GM04504 (cell line): Measurements from ENCODE around the gene DNMT3B.

Experiments used
- DNase-seq: peaks from one replicate; pipeline ENCODE4 v3.0.0-alpha.2; 2012; ENCODE audit warnings: low read depth

Gene DNMT3B

DNA sequence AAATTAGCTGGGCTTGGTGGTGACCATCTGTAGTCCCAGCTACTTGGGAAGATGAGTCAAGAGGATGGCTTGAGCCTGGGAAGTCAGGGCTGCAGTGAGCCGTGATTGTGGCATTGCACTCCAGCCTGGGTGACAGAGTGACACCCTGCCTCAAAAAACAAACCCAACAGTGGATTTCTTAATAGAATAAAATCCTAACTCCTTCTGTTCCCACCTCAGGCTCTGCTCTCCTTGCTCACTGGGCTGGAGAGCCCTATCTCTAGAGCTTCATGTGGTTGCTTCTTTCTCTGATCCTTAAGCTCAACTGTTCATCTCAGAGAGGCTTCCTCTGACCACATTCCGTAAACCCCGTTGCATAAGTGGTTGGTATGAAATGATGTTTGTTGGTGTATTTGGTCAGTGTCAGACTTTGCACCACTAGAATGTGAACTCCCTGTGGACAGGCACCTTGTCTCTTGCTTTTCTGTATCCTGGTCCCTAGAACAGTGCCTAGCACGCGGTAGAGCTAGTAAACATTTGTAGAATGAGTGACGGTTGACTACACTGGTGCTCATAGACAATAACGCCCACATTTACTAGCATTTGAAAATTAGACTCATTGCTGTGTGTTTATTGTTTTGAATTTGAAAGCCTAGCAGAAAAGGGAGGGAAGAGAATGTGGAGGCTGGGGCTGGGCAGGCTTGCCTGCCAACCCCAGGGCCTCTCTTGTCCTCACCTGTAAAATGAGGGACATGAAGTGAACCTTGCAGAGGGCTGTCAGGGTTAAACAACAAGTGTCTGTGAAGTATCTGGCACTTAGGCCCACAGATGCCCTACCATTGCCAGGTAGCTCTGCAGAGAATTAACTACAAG lies 61.8 kb downstream of the DNMT3B start:
- DNase-seq: no peak

DNA sequence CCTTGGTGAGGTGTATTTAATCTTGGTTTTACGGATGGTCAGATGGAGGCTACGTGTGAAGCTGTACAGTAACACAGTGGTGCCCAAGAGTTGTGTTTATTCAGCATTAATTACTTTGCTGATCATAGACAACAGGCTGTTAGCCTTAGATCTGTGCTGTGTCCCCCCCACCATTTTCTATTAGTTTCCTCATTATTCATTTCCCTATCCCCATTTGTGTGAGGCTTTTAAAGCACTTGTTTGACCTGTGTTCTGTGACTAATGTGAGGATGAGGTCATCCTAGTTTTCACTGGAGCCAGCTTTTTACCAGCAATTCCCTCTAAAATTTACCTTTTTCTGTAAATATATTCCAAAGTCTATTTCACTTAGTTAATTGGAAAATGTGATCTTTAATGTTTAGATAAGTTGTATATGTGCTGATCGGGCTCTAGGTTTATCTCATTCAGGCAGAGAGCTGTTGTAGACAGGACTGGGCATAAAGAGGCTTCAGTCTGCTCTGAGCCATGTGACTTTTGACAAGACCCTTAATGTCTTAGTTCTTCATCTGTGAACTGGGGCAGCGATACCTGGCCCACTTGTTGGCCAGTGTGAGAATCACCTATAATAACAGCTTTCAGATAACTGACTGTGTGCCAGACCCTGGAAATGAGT lies 66.0 kb downstream of the DNMT3B start:
- no peak for DNase-seq

DNA sequence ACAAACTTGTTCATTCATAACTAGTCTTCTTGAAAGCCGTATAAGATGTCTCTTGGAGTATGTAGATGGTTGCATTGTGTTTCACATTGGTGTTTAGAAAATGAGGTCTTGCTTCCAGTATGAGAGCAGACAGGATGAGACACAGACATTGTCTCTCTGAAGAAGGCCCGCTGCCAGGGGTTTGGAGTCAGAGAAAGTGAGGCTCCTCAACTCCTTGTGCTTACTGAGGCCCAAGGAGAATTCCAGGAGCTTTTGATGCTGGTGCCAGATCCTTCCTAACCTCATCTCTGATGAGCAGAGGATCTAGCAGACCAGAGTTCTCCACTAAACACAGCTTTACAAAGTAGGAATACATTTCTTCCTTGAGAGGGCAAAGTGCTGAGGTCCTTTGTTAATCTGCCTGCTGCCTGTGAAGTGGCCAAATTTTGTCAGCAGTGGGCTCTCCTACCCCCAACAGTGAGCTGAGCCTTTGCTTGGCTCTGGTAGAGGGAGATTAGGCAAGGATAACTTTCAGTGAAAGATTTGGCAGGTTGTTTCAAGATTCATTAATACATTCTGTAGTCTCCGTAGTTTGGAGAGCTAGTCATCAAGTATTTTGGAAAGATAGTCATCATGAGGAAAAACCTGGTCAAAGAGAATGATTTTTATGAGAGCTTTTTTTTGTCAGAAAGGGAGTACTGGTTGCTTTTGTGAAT lies 67.3 kb downstream of the DNMT3B start:
- DNase-seq: no peak

DNA sequence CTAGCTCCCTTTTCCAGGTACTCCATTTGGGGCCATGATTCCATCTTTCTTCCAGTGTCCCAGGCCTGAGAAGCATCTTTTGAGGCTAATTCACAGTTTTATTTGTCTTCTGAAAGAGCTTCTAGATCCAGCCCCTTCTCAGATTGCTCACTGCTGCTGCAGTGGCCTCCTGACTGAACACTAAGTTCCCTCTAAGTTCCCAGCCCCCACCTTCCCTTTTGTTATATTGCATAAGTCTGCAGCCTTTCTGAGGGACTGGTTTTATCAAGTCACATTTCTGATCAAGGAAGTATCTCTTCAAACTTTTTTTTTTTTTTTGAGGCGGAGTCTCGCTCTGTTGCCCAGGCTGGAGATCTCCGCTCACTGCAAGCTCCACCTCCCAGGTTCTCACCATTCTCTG lies 68.3 kb downstream of the DNMT3B start:
- DNase-seq: no peak

DNA sequence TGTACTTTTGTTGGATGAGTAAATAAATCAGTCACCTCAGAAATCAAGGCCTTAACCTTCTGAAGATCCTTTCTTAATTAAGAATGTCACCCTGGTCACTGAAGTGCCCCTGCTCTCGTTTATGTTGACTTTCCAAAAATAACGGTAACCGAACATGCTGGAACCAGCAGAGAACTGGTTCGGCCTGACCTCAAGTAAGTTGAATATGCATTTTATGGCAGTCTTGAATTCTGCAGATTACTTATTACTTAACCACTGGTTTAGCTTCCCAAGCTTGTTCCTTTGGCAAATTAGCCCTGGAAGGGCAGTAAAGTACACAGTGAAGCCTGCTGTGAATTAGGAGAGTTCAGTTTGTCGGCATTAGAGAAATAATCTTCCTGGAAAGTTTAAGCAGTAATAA lies 69.8 kb downstream of the DNMT3B start:
- no peak for DNase-seq

DNA sequence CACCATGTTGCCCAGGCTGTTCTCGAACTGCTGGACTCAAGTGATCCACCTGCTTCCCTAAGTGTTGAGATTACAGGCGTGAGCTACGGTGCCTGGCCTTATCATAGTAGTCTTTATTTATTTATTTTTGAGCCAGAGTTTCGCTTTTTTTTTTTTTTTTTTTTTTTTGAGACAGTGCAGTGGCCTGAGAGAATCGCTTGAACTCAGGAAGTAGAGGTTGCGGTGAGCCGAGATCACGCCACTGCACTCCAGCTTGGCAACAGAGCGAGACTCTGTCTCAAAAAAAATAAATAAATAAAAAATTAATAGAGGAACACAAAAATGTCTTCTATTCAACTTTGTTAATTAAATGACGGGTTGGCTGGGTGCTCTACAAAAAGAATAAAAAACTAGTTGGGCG lies 70.5 kb downstream of the DNMT3B start:
- DNase-seq: no peak

DNA sequence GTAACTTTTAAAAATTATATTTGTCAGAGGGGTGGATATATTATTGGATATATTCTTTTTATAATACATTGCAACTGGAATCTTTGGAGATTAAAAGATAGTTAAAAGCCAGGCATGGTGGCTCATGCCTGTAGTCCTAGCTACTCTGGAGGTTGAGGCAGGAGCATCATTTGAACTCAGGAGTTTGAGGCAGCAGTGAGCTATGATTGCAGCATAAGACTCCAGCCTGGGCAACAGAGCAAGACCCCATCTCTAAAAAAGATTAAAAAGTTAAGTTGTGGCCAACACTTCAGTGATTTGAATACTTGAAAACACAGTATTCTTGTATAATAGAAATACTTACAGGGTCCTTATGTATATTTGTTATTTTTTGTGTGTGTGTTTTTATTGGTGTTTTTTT lies 72.8 kb downstream of the DNMT3B start:
- no peak for DNase-seq

DNA sequence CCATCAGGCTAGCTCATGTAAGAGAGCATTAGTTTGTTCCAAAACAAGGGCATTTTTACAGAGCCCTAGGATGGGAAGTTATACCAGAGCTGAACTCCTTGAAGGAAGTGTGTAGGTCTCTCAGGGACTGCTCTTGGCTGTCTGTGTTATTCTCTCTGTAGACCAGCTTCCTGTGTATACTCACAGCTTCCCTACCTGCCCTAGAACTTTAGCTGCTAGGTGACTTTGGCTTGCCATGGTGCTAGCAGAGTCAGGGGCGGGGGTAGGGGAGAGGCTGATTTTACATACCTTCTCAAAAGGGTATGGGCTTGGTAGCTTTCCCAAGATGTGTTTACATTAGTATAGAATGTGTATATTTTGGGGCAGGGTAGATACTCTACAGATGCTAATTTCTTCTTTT lies 75.0 kb downstream of the DNMT3B start:
- no peak for DNase-seq

DNA sequence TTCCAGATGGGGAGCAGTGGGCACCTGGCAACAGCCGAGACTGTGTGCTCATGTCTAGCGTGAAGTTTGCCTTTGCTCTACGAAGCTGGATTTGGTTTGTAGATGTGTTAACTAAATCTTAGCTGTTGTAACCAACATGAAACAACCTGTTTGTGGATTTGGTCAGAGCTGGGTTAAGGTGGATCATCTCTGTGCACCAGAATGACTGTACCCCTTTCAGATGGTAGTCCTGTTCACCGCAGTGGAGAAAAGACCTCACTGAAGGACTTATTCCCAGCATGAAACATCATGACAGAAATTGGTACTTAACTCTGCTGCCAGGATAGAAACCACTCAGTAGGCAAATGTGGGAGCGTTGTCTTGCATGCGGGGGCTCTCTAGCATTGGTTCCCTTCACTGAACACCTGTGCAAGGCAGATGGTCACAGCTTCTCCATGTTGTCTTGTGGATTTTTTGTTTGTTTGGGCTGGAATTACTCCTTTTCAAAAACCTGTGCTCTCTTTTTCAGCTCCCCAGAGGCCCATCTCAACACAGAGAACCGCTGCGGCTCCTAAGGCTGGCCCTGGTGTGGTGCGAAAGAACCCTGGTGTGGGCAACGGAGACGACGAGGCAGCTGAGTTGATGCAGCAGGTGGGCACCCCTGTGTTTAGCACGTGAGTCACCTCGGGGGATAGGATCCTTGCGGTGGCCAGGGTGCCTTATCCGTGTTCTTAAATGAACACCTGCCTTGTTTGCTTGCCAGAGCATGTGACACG lies 77.2 kb downstream of the DNMT3B start:
- DNase-seq: no peak

DNA sequence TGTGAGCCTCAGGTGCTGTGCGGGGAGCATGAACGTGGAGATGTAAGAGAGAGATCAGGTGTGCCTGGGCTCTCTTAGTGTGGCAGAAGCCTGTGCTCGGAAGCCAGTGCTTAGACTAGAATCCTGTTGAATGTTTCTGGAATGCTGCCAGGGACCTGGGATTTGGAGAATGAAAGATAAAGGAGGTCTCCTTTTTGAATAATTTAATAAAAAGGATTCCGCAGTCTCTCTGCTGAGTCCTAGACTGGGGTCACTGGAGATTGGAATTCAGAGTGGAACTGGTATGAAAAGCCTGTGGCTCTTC lies 77.7 kb downstream of the DNMT3B start:
- no peak for DNase-seq

DNA sequence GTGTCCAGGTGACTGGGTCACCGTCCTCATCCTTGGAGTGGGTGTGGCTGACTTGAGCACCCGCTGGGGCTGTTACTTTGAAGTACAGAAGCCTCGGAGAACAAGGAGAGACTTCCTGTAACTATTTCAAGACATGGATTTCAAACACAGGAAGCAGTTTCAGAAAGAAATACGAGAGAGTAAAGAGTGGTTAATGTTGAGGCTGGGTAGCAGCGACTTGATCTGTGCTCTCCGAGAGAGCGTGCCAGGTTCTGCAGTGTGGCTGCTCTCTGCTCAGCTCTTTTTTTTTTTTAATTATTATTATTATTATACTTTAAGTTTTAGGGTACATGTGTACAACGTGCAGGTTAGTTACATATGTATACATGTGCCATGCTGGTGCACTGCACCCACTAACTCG lies 79.0 kb downstream of the DNMT3B start:
- no peak for DNase-seq

DNA sequence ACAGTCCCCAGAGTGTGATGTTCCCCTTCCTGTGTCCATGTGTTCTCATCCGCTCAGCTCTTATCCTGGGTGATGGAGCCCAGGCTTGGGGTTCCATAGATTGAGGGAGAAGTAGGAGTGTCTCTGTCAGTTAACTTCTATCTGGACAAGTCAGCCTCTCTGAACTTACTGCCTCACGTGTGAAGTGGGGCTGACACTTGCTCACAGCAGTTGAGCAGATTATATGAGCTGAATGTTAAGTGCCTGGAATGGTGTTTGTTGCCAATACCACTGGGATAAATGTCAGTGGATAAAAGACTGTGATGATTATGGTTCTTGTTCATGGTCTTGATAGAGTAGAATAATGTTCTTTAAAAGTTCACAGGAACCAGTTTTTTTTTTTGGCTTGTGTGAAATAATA lies 79.4 kb downstream of the DNMT3B start:
- DNase-seq: no peak

DNA sequence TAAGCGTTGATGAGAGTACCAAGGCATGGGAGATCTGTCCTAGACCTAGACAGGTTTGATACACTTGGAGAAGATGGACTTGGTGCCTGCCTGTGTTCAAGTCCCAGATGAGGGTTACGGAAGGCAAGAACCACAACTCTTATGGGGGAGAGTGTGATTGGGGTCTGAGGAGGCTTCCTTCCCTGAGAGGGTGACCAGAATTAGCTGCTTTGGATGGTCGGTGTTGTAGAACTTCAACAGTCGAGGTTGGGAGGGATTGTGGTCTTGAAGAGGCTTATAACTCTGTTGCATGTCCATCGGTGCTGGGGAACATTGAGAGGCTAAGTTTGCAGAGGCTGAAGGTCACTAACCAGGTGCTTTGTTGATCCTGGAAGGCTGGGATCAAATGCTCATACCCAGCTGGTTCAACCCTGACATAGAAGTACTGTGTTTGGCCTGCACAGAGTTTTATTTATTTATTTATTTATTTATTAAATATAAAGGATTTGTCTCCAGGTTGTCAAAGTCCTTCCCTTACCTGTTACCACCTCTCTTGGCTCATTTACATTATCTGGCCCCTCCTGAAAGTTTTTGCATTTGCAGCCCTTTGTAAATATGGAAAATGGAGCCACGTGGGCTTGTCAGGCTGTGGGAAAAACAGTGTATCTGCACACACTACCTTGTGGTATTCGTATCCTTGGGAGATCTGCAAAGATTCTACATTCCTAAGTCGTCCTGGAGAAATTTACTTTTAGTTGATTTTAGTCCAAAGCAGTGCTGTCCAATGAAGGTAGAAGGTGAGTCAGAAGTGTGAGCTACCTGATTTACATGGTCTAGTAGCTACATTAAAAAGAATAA lies 80.7 kb downstream of the DNMT3B start:
- no peak for DNase-seq

DNA sequence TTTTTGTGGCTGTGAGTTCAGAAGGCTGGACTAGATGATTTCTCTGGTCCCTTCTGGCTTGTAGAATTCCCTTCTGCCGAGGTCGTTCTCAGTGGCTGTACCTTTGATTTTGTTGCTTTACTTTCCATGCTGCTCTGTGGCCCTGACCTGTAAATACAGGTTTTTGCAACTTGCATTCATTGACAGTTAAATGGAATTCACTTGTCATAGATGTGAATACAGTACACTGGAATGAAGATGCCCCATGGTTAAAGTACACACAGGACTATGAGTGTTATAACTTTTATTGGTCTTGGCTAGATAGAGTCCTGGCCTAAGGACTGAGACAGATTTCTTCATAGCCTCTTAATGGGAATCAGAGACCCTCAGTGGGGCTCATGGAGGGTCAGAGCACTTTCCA lies 83.6 kb downstream of the DNMT3B start:
- DNase-seq: no peak

DNA sequence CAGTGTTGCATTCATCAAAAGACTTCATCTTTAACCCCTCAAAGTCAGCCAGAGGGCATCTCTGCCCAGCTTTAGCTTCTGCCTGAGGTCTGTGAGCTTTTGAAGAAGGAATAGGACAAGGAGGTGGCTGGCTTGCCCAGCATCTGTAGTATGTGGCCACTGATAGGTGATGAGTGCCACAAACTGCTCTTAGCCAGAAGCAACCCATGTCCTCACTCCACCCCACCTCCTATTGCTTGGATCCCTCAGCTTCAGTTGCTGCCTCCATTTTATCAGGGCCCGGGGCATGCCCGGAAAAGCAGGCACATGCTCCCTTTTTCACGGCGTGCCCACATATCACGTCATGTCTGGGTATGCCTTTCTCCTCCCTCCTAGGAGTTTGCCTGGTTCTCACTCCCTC lies 84.7 kb downstream of the DNMT3B start:
- DNase-seq: no peak

DNA sequence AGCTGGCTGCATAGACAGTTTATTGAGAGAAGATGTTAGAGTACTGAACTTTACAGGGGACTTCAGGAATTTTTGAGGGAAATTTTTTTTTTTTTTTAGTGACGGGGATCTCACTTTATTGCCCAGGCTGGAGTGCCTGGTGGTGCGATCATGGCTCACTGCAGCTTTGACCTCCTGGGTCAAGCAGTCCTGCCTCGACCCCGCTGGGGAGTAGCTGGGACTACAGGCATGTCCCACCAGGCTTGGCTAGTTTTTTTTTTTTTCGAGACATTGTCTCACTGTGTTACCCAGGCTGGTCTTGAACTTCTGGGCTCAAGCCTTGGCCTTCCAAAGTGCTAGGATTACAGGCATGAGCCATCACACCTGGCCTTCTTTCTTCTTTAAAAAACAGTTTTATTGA lies 85.8 kb downstream of the DNMT3B start:
- no peak for DNase-seq

DNA sequence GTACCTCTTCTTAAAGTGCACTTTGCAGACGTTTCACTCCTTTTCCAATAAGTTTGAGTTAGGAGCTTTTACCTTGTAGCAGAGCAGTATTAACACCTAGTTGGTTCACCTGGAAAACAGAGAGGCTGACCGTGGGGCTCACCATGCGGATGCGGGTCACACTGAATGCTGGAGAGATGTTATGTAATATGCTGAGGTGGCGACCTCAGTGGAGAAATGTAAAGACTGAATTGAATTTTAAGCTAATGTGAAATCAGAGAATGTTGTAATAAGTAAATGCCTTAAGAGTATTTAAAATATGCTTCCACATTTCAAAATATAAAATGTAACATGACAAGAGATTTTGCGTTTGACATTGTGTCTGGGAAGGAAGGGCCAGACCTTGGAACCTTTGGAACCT lies 86.7 kb downstream of the DNMT3B start:
- DNase-seq: no peak

DNA sequence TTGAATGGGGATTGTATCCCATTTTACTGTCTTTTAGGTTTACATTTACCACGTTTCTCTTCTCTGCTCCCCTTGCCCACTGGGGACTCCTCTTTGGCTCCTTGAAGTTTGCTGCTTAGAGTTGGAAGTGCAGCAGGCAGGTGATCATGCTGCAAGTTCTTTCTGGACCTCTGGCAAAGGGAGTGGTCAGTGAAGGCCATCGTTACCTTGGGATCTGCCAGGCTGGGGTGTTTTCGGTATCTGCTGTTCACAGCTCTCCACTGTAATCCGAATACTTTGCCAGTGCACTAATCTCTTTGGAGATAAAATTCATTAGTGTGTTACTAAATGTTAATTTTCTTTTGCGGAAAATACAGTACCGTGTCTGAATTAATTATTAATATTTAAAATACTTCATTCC lies 87.4 kb downstream of the DNMT3B start:
- DNase-seq: no peak

DNA sequence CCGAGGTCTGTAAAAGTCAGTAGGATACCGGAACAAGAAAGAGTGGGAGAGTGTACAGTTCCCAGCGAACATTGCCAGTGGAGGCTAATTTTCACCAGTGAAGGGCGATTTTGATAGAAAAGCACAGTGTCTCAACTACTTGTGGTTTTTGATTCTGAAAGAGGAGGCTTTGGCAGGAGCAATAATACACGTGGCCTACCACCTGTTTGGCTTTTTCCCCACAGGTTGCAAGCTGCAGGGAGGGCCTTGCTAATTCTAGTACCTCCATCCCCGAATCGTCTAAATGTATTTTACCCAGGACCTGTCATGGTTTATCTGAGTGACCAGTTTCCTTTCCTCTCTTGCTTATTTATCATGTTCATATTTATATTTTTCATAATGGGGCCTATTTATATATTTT lies 93.2 kb downstream of the DNMT3B start:
- no peak for DNase-seq

DNA sequence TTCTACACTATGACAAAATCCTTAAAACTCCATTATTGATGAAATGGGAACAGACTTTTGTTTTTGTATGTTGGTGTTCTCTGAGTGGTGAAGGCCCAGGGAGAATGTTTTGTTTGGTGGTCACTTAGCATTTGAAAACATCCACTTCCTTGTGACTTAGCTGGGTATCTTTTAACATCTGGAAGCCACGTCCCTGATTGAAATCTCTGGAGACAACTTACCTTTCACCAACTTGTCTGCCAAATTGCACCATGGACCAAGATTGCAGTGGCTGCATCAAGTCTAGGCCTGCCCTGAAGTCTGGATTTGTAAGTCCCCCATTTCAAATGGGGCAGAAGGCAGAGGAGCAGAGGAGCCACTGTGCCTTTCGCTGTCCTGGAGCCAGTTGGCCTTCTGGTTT lies 96.0 kb downstream of the DNMT3B start:
- DNase-seq: no peak
